T-helper 17 cell (primary cell): ENCODE measurements around the gene VPS4A. TPM values are rescaled to one million over a fixed set of nuclear protein-coding genes. Genes with fewer than 3 reads are reported as not detected.
"Not testable (repeated sequence)": the region's sequence is repeated elsewhere in the genome, so short reads cannot be mapped to it uniquely, and the experiment has no call there.

Source experiments
- ATAC-seq: fragments of 150-1000 bp; cut with Tn5 transposase; 2 replicates; pipeline ENCODE4 v1.10.0; 2021; ENCODE audit warnings: mild to moderate bottlenecking, moderate library complexity
- DNase-seq, 3 donors: peaks; one replicate each; pipeline versions ENCODE4 v3.0.0 to v3.0.0-alpha.2; 2020 to 2021
- H3K9me3 ChIP-seq: one replicate; pipeline ENCODE4 v1.7.0; 2013; ENCODE audit warnings: low read length, mild to moderate bottlenecking; ENCODE audit not compliant: control insufficient read depth, poor library complexity, severe bottlenecking
- H3K27ac Mint-ChIP-seq: one replicate; pipeline ENCODE4 v1.8.0; 2022; ENCODE audit warnings: mild to moderate bottlenecking, moderate library complexity, mixed read lengths
- H3K27me3 Mint-ChIP-seq: one replicate; pipeline ENCODE4 v1.8.0; 2022; ENCODE audit warnings: mixed read lengths
- H3K36me3 Mint-ChIP-seq: one replicate; pipeline ENCODE4 v1.8.0; 2022; ENCODE audit warnings: low read depth, mixed read lengths
- H3K4me1 Mint-ChIP-seq: one replicate; pipeline ENCODE4 v1.8.0; 2022; ENCODE audit warnings: mild to moderate bottlenecking, mixed read lengths
- H3K4me3 Mint-ChIP-seq: one replicate; pipeline ENCODE4 v1.8.0; 2022; ENCODE audit warnings: mild to moderate bottlenecking, moderate library complexity, mixed read lengths
- total RNA-seq, 4 donors: library from RNA in 2 of 4; stranded (reverse) in 2 of 4; gene quantifications; one replicate each; pipeline ENCODE4 v1.2.3 and lab custom pipeline; 2022 to 2026

Gene VPS4A
- total RNA-seq, 2 donors from 2014 or later, result 43.8 to 53.7 TPM

- Mint-ChIP-seq H3K36me3 (peaks cover 8% of the 10 kb centered on the region), H3K27ac (peak overlapping the region; percentile 99), H3K4me1 (peaks cover 35% of the 10 kb centered on the region), H3K4me3 (peak overlapping the region; percentile 100), H3K27me3 (no peaks in the 10 kb centered on the region)
- H3K9me3 ChIP-seq, result no peaks in the 10 kb centered on the region
- no peak for ATAC-seq
- DNase-seq, result no peak
Measured at GRCh38 chr16:69340095-69340644, 29.0 kb downstream of the VPS4A start.

- H3K27me3 Mint-ChIP-seq, result no peaks in the 10 kb centered on the region
- no peak overlapping the region for H3K27ac Mint-ChIP-seq
- DNase-seq (no peak), ATAC-seq (no peak)
- peaks cover 17% of the 10 kb centered on the region for H3K4me1 Mint-ChIP-seq
- H3K9me3 ChIP-seq, result no peaks in the 10 kb centered on the region
- peaks cover 4% of the 10 kb centered on the region for H3K36me3 Mint-ChIP-seq
- no peak overlapping the region for H3K4me3 Mint-ChIP-seq
Measured at GRCh38 chr16:69344171-69344570, 33.0 kb downstream of the VPS4A start.

GRCh38 chr16:69345923-69346322 lies 34.8 kb downstream of the VPS4A start:
- no peaks in the 10 kb centered on the region for H3K27me3 Mint-ChIP-seq
- H3K4me1 Mint-ChIP-seq, result peaks cover 2% of the 10 kb centered on the region
- H3K4me3 Mint-ChIP-seq, result no peak overlapping the region
- no peak overlapping the region for H3K27ac Mint-ChIP-seq
- no peaks in the 10 kb centered on the region for H3K9me3 ChIP-seq
- ATAC-seq, result no peak
- DNase-seq, result no peak
- no peaks in the 10 kb centered on the region for H3K36me3 Mint-ChIP-seq

GRCh38 chr16:69346683-69347082 lies 35.5 kb downstream of the VPS4A start:
- H3K9me3 ChIP-seq, result no peaks in the 10 kb centered on the region
- H3K27ac Mint-ChIP-seq, result no peak overlapping the region
- DNase-seq (no peak), ATAC-seq (no peak)
- H3K4me3 Mint-ChIP-seq, result no peak overlapping the region
- no peaks in the 10 kb centered on the region for H3K27me3 Mint-ChIP-seq
- H3K4me1 Mint-ChIP-seq, result peaks cover 2% of the 10 kb centered on the region
- no peaks in the 10 kb centered on the region for H3K36me3 Mint-ChIP-seq

GRCh38 chr16:69348222-69348621 lies 37.1 kb downstream of the VPS4A start:
- Mint-ChIP-seq H3K4me1 (peaks cover 4% of the 10 kb centered on the region), H3K36me3 (peaks cover 4% of the 10 kb centered on the region), H3K27me3 (no peaks in the 10 kb centered on the region), H3K27ac (no peak overlapping the region), H3K4me3 (no peak overlapping the region)
- no peak for ATAC-seq
- H3K9me3 ChIP-seq, result no peaks in the 10 kb centered on the region
- DNase-seq, result no peak

GRCh38 chr16:69349536-69349935 lies 38.4 kb downstream of the VPS4A start:
- no peak for DNase-seq
- Mint-ChIP-seq H3K27ac (no peak overlapping the region), H3K4me1 (peaks cover 4% of the 10 kb centered on the region), H3K27me3 (no peaks in the 10 kb centered on the region), H3K36me3 (peaks cover 4% of the 10 kb centered on the region), H3K4me3 (no peak overlapping the region)
- ATAC-seq, result no peak
- H3K9me3 ChIP-seq, result no peaks in the 10 kb centered on the region

GRCh38 chr16:69350536-69351133 lies 39.5 kb downstream of the VPS4A start:
- Mint-ChIP-seq H3K4me1 (peaks cover 4% of the 10 kb centered on the region), H3K36me3 (peaks cover 6% of the 10 kb centered on the region), H3K4me3 (no peak overlapping the region), H3K27me3 (no peaks in the 10 kb centered on the region), H3K27ac (no peak overlapping the region)
- no peak for ATAC-seq
- no peak for DNase-seq
- H3K9me3 ChIP-seq, result no peaks in the 10 kb centered on the region

GRCh38 chr16:69351309-69352027 lies 40.3 kb downstream of the VPS4A start, which contains the start of gene TMED6:
TSS of gene TMED6 (minus strand) at chr16:69351786. CDS start at chr16:69351753, 33 bp downstream.
- ATAC-seq, result no peak
- no peaks in the 10 kb centered on the region for H3K9me3 ChIP-seq
- DNase-seq, result no peak
- Mint-ChIP-seq H3K27me3 (no peaks in the 10 kb centered on the region), H3K4me1 (peaks cover 4% of the 10 kb centered on the region), H3K36me3 (peaks cover 6% of the 10 kb centered on the region), H3K4me3 (no peak within 1 kb of the TSS), H3K27ac (peak within 1 kb of the TSS; percentile 37)

GRCh38 chr16:69360070-69360469 lies 48.9 kb downstream of the VPS4A start:
- H3K4me3 Mint-ChIP-seq, H3K9me3 ChIP-seq, DNase-seq, H3K27me3 Mint-ChIP-seq, ATAC-seq, H3K27ac Mint-ChIP-seq, H3K36me3 Mint-ChIP-seq: not testable (repeated sequence)
- H3K4me1 Mint-ChIP-seq, result peaks cover 16% of the 10 kb centered on the region

- no peaks in the 10 kb centered on the region for H3K9me3 ChIP-seq
- Mint-ChIP-seq H3K27ac (no peak overlapping the region), H3K36me3 (peaks cover 8% of the 10 kb centered on the region), H3K4me1 (peaks cover 22% of the 10 kb centered on the region), H3K27me3 (no peaks in the 10 kb centered on the region), H3K4me3 (no peak overlapping the region)
- DNase-seq (no peak), ATAC-seq (no peak)
Measured at GRCh38 chr16:69363281-69363717, 52.1 kb downstream of the VPS4A start.

GRCh38 chr16:69364088-69364487 lies 52.9 kb downstream of the VPS4A start:
- DNase-seq (no peak), ATAC-seq (no peak)
- H3K9me3 ChIP-seq, result no peaks in the 10 kb centered on the region
- Mint-ChIP-seq H3K4me3 (no peak overlapping the region), H3K27me3 (no peaks in the 10 kb centered on the region), H3K4me1 (peaks cover 22% of the 10 kb centered on the region), H3K27ac (peak overlapping the region; percentile 79), H3K36me3 (peaks cover 8% of the 10 kb centered on the region)

GRCh38 chr16:69365901-69366300 lies 54.8 kb downstream of the VPS4A start:
- no peaks in the 10 kb centered on the region for H3K27me3 Mint-ChIP-seq
- no peak overlapping the region for H3K4me3 Mint-ChIP-seq
- H3K9me3 ChIP-seq, result no peaks in the 10 kb centered on the region
- H3K36me3 Mint-ChIP-seq, result peaks cover 15% of the 10 kb centered on the region
- peaks cover 29% of the 10 kb centered on the region for H3K4me1 Mint-ChIP-seq
- DNase-seq (no peak), ATAC-seq (no peak)
- peak overlapping the region; percentile 51 for H3K27ac Mint-ChIP-seq

GRCh38 chr16:69366431-69366830 lies 55.3 kb downstream of the VPS4A start:
- peaks cover 29% of the 10 kb centered on the region for H3K4me1 Mint-ChIP-seq
- H3K9me3 ChIP-seq, result no peaks in the 10 kb centered on the region
- H3K4me3 Mint-ChIP-seq, result peak overlapping the region; percentile 12
- H3K27ac Mint-ChIP-seq, result peak overlapping the region; percentile 51
- H3K27me3 Mint-ChIP-seq, result no peaks in the 10 kb centered on the region
- DNase-seq, result no peak
- peaks cover 14% of the 10 kb centered on the region for H3K36me3 Mint-ChIP-seq
- ATAC-seq, result no peak
